ENCODE results near the gene ZNF281. TPM values are rescaled to one million over a fixed set of nuclear protein-coding genes. Genes with fewer than 3 reads are reported as not detected.

Gene ZNF281
- total and polyA plus RNA-seq, 4 donors: 4.9 to 18.4 (median 13.1) TPM

DNA sequence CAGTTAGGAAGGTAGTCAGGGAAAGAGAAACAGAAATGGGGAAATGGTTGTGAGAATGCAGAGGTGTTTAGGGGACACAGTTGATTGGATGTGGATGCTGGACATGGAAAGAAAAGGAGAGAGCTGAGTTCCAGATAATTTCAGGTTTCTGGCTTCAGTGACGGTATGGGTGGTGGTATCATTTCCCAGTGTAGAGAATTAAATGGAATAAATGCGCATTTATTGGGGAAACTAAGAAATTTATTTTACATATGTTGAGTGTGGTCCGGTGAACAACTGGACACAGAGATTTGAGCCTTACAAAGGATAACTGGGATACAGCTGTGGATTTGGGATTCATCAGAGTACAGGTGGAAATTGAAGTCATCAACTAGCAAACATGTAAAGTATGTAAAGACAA, 12.4 kb upstream of the ZNF281 start (continued):
- TF ChIP-seq REST (IDR thresholded peaks at IDR 0.05): no peak

DNA sequence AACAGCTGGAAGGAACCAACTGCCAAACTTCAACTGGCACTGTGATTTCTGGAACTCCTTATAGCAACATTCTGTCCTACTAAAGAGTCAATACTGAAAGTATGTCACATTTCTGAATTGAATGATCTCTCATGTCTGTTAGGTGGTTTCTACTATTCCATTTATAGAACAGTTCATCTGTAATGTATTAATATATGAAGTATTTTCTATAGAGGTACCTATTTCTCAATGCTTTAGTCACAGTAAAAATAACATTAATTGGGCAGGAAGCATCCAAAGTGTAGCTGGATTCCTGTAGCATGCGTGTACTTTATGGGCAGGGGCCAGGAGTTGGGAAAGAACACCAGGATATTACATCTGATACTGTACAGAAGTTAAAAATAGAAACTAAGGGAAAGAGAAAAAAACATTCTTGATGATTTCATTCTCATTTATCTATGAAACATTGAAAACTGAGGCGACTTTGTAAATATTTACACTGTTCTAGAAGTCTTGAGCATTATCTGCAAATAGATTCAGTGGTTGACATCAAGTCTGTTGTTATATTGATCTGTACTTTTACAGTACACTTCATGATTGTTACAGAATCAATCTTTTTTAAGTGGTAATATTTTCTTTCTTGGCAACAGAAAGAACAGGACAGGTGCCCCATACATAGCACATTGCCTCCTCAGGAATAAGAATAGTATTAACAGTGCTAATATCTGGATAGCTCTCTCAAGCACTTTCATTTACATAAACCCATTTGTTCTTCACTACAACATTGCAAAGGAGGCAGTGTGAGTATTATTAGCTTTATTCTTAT, 6.2 kb upstream of the ZNF281 start:
- H3K4me1 ChIP-seq (ENCODE audit: control insufficient read depth in 4 of 4, insufficient read depth in 4 of 4, low read length in 3 of 4): peaks cover 3 to 16% (median 7%) of the 10 kb centered on the region in 4 donors
- H3K27ac ChIP-seq (ENCODE audit: low read depth in 1 of 2, low read length in 2 of 2): peak overlapping the region; percentile 81 to 88
- no peak overlapping the region for H3K4me3 ChIP-seq (ENCODE audit: low read depth in 1 of 3, low read length in 3 of 3)
- H3K9me3 ChIP-seq (ENCODE audit: control insufficient read depth in 4 of 4, low read length in 3 of 4): no peaks in the 10 kb centered on the region
- H3K27me3 ChIP-seq (ENCODE audit: control insufficient read depth in 4 of 4, insufficient read depth in 4 of 4, low read length in 3 of 4): no peaks in the 10 kb centered on the region
- WGBS: 8% methylated on average over 2 of the region's 2 CpGs
- DNase-seq (ENCODE audit: low spot score): no peak
- H3K36me3 ChIP-seq (ENCODE audit: control insufficient read depth in 4 of 4, insufficient read depth in 3 of 4, low read depth in 1 of 4, low read length in 3 of 4): no peaks in the 10 kb centered on the region
- TF ChIP-seq REST (IDR thresholded peaks at IDR 0.05) (no peak), JUND (IDR thresholded peaks at IDR 0.05) (peak; percentile 83 to 84), RXRA (IDR thresholded peaks at IDR 0.05) (peak in 1 of 2 donors; percentile 27), HNF4A (conservative IDR thresholded peaks at IDR 0.05) (peak; percentile 17 to 37), RAD21 (IDR thresholded peaks at IDR 0.05) (peak in 1 of 2 donors; percentile 18), GABPA (IDR thresholded peaks at IDR 0.05 in 1 of 2, conservative IDR thresholded peaks at IDR 0.05 in 1 of 2) (no peak)
- peak overlapping the region; percentile 16 to 21 for H3K9ac ChIP-seq (ENCODE audit: low read depth in 1 of 2, low read length in 2 of 2)

GRCh38 chr1:200415227-200415626, 5.4 kb upstream of the ZNF281 start:
- DNase-seq (ENCODE audit: low spot score): no peak
- no peaks in the 10 kb centered on the region for H3K9me3 ChIP-seq (ENCODE audit: control insufficient read depth in 4 of 4, low read length in 3 of 4)
- TF ChIP-seq FOXA1 (IDR thresholded peaks at IDR 0.05) (no peak), REST (IDR thresholded peaks at IDR 0.05) (no peak), YY1 (IDR thresholded peaks at IDR 0.05) (no peak), SP1 (IDR thresholded peaks at IDR 0.05) (no peak), RXRA (IDR thresholded peaks at IDR 0.05) (no peak), FOXA2 (IDR thresholded peaks at IDR 0.05) (no peak), NR2F2 (IDR thresholded peaks at IDR 0.05) (no peak), JUND (IDR thresholded peaks at IDR 0.05) (no peak), HNF4A (conservative IDR thresholded peaks at IDR 0.05) (no peak), GABPA (IDR thresholded peaks at IDR 0.05 in 1 of 2, conservative IDR thresholded peaks at IDR 0.05 in 1 of 2) (no peak)
- TF ChIP-seq, protein P1, sequence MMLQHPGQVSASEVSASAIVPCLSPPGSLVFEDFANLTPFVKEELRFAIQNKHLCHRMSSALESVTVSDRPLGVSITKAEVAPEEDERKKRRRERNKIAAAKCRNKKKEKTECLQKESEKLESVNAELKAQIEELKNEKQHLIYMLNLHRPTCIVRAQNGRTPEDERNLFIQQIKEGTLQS (IDR thresholded peaks at IDR 0.05): no peak
- TF ChIP-seq, protein P2, sequence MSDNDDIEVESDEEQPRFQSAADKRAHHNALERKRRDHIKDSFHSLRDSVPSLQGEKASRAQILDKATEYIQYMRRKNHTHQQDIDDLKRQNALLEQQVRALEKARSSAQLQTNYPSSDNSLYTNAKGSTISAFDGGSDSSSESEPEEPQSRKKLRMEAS (IDR thresholded peaks at IDR 0.05): no peak
- TF ChIP-seq, protein P3, sequence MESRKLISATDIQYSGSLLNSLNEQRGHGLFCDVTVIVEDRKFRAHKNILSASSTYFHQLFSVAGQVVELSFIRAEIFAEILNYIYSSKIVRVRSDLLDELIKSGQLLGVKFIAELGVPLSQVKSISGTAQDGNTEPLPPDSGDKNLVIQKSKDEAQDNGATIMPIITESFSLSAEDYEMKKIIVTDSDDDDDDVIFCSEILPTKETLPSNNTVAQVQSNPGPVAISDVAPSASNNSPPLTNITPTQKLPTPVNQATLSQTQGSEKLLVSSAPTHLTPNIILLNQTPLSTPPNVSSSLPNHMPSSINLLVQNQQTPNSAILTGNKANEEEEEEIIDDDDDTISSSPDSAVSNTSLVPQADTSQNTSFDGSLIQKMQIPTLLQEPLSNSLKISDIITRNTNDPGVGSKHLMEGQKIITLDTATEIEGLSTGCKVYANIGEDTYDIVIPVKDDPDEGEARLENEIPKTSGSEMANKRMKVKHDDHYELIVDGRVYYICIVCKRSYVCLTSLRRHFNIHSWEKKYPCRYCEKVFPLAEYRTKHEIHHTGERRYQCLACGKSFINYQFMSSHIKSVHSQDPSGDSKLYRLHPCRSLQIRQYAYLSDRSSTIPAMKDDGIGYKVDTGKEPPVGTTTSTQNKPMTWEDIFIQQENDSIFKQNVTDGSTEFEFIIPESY (IDR thresholded peaks at IDR 0.05): no peak
- peak overlapping the region; percentile 81 to 88 for H3K27ac ChIP-seq (ENCODE audit: low read depth in 1 of 2, low read length in 2 of 2)
- H3K4me1 ChIP-seq (ENCODE audit: control insufficient read depth in 4 of 4, insufficient read depth in 4 of 4, low read length in 3 of 4): peaks cover 3 to 23% (median 12%) of the 10 kb centered on the region in 4 donors
- no peaks in the 10 kb centered on the region for H3K36me3 ChIP-seq (ENCODE audit: control insufficient read depth in 4 of 4, insufficient read depth in 3 of 4, low read depth in 1 of 4, low read length in 3 of 4)
- no peak overlapping the region for H3K4me3 ChIP-seq (ENCODE audit: low read depth in 1 of 3, low read length in 3 of 3)
- 88% methylated on average over 1 of the region's 1 CpG for WGBS
- H3K27me3 ChIP-seq (ENCODE audit: control insufficient read depth in 4 of 4, insufficient read depth in 4 of 4, low read length in 3 of 4): no peaks in the 10 kb centered on the region
- H3K9ac ChIP-seq (ENCODE audit: low read depth in 1 of 2, low read length in 2 of 2): peak overlapping the region in 1 of 2 donors; percentile 21

Measured in liver (tissue), 9 donors.